Urinary bladder (tissue), 4 donors: Measurements from ENCODE around the gene SERPINH1. TPM values are rescaled to one million over a fixed set of nuclear protein-coding genes. Genes with fewer than 3 reads are reported as not detected.
A peak's percentile ranks its signal among the peaks of the same experiment; 100 is the strongest.

ENCODE experiments used
- DNase-seq: peaks from one replicate; pipeline ENCODE4 v3.0.0-alpha.2; 2015; ENCODE audit errors: extremely low spot score
- H3K27ac ChIP-seq: one replicate; pipeline ENCODE4 v1.5.1; 2013; ENCODE audit warnings: low read depth, mild to moderate bottlenecking, moderate library complexity
- H3K36me3 ChIP-seq: one replicate; pipeline ENCODE4 v1.6.1; 2013; ENCODE audit warnings: mild to moderate bottlenecking, moderate library complexity; ENCODE audit not compliant: insufficient read depth
- H3K4me1 ChIP-seq: one replicate; pipeline ENCODE4 v1.6.1; 2013; ENCODE audit warnings: mild to moderate bottlenecking, moderate library complexity; ENCODE audit not compliant: insufficient read depth
- H3K4me3 ChIP-seq: one replicate; pipeline ENCODE4 v1.5.1; 2013; ENCODE audit warnings: low read depth, low read length
- WGBS: extraction: QIAGEN DNeasy Blood & Tissue Kit; methylation state at CpG from one replicate; pipeline ENCODE4 v1.1.7; 2013; 5-methylcytosine and 5-hydroxymethylcytosine counted together
- polyA plus RNA-seq: library from polyadenylated mRNA; stranded (reverse); fragments of 200-250 nt; gene quantifications from one replicate; pipeline ENCODE4 v1.2.3, GENCODE V29; 2013
- total RNA-seq: library from RNA; depleted of rRNA; stranded (reverse); fragments of >200 nt; gene quantifications from one replicate; pipeline ENCODE4 v1.2.3, GENCODE V29; 2014
- donor health status: healthy with polysubstance abuse.
- donor health status: healthy.

The SERPINH1 gene
- 489 TPM for total RNA-seq
- polyA plus RNA-seq: 217 TPM

DNA sequence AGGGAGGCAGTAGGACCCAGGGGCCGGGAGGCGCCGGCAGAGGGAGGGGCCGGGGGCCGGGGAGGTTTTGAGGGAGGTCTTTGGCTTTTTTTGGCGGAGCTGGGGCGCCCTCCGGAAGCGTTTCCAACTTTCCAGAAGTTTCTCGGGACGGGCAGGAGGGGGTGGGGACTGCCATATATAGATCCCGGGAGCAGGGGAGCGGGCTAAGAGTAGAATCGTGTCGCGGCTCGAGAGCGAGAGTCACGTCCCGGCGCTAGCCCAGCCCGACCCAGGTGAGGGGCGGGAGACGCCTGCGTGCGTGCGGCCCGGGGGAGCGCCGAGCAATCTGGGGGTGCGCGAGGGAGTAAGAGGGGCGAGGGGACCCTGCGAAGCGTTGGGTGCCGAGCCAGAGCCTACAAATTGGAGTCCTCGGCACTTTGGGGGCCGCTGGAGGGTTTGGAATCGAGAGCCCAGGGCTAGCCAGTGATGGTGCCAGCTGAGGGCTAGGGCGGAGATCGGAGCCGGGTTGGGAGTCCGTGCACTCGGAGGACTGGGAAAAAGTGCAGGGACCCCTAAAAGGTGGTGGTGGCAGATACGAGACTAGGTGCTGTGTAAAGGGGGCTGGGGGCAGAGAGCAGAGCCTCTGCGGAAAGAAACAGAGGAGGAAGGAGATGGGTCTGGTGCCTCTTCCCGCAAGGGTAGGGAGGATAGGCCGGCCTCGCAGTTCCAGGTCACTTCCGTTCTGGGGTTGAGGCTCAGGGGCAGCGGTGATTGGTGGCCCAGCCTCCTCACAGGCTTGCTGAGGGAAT is at the start of gene SERPINH1:
SERPINH1 (plus strand) TSS at position 206 of the 788 bp plus-strand sequence. CDS start 4,097 bp downstream, outside the sequence.
- H3K4me3 ChIP-seq: peak within 1 kb of the TSS; percentile 65
- under 1% methylated on average over 51 of the region's 51 CpGs for WGBS
- H3K36me3 ChIP-seq: no peaks in the 10 kb centered on the region
- no peaks in the 10 kb centered on the region for H3K4me1 ChIP-seq
- peak; percentile 84 for DNase-seq
- peak within 1 kb of the TSS; percentile 92 for H3K27ac ChIP-seq

DNA sequence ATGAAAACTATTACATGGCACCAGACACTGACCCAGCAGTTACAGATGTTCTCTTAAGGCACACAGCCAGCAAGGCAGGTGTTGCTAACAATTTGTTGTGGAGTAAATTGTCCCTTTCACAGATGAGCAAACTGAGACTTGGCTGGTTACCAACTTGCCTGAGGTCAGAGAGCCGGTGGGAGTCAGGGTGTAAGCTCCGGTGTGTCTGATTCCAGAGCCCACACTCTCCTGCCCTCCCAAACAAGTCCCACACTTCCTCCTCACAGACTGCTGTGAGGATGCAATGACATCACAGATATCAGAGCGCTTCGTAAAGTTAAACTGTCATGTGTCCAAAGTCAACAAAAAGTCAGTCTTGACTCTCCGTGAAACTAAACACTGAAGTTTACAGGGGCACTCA is 48.8 kb upstream of the SERPINH1 start:
- H3K4me3 ChIP-seq: no peak overlapping the region
- no peak overlapping the region for H3K27ac ChIP-seq
- no peak for DNase-seq
- 72% methylated on average over 5 of the region's 5 CpGs for WGBS
- no peaks in the 10 kb centered on the region for H3K4me1 ChIP-seq
- H3K36me3 ChIP-seq: no peaks in the 10 kb centered on the region

DNA sequence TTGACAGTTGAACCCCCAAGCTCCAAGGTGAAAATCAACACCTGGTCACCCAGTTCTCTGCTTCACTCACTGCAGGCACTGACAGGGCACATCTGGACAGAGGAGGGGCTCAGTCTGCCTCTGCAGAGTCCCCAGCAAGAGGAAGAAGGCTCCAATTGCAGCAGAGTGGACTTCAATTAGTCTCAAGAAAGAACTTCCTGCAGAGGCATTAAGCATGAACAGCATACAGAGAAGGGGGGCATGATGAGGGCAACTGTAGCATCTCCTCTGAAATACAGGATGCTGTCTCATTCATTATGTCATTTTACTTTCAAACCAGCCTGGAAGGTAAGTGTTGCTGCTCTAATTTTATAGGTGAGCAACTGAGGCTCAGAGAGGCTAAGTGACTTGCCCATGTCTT is 47.5 kb upstream of the SERPINH1 start:
- H3K4me1 ChIP-seq: no peaks in the 10 kb centered on the region
- H3K27ac ChIP-seq: no peak overlapping the region
- H3K4me3 ChIP-seq: no peak overlapping the region
- no peak for DNase-seq
- H3K36me3 ChIP-seq: no peaks in the 10 kb centered on the region

DNA sequence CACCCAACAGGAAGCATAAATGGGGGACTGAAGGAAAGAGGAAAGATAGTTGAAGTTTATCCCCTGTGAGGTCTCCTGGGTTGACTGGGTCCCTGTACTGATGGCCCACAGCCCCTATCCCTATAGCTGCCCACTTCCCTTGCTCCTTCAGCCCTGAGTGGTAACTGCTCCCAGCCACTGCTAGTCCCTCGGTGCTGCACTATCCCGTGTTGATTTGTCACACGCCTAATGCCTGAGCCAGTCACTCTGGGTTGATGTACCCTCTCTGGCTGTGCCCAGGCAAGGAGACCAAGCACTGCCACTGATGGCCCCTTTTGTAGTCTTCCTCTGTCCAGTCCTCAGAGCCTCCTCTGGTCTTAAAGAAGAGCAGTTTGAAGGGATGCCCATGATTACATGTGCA is 45.9 kb upstream of the SERPINH1 start:
- WGBS: 97% methylated on average over 3 of the region's 3 CpGs

DNA sequence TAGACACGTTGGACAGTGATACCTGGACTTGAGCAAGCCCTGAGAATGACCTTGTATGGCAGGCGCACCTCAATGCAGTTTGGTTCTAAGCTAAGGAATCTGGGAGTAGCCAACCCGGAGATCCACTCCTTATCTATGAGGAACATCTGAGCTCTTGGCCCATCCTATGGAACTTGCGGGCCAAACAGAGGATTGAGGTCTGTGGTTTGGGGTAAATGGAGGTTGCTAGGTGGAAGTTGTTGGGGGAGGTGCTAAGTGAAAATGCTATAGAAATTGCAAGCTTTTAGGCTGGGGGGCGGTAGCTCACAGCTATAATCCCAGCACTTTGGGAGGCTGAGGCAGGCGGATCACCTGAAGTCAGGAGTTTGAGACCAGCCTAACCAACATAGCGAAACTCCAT is 45.2 kb upstream of the SERPINH1 start:
- no peak overlapping the region for H3K4me3 ChIP-seq
- WGBS: 93% methylated on average over 7 of the region's 7 CpGs
- DNase-seq: no peak
- H3K27ac ChIP-seq: no peak overlapping the region
- H3K36me3 ChIP-seq: no peaks in the 10 kb centered on the region
- H3K4me1 ChIP-seq: no peaks in the 10 kb centered on the region

More for the DNA sequence above, 45.9 kb upstream of the SERPINH1 start:
- DNase-seq: no peak
- Histone ChIP-seq H3K36me3 (no peaks in the 10 kb centered on the region), H3K4me1 (no peaks in the 10 kb centered on the region), H3K27ac (no peak overlapping the region), H3K4me3 (no peak overlapping the region)

DNA sequence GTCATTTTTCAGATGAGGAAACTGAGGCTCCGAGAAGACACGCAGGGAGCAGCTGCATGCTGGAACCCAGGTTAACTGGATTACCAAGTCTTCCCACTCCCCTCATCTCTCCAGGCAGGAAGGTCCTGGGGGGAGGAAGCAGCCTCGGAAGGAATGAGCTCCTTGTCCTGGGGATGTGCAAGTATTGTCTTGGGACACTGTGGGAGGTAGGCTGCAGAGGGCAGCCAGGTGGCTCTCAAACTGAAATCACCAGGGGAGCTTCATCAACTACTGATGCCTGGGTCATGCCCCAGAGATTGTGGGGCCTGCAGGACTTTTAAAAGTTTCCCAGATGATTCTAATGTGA is 43.9 kb upstream of the SERPINH1 start:
- DNase-seq: no peak
- H3K36me3 ChIP-seq: no peaks in the 10 kb centered on the region
- H3K27ac ChIP-seq: no peak overlapping the region
- no peak overlapping the region for H3K4me3 ChIP-seq
- no peaks in the 10 kb centered on the region for H3K4me1 ChIP-seq
- WGBS: 91% methylated on average over 3 of the region's 3 CpGs

DNA sequence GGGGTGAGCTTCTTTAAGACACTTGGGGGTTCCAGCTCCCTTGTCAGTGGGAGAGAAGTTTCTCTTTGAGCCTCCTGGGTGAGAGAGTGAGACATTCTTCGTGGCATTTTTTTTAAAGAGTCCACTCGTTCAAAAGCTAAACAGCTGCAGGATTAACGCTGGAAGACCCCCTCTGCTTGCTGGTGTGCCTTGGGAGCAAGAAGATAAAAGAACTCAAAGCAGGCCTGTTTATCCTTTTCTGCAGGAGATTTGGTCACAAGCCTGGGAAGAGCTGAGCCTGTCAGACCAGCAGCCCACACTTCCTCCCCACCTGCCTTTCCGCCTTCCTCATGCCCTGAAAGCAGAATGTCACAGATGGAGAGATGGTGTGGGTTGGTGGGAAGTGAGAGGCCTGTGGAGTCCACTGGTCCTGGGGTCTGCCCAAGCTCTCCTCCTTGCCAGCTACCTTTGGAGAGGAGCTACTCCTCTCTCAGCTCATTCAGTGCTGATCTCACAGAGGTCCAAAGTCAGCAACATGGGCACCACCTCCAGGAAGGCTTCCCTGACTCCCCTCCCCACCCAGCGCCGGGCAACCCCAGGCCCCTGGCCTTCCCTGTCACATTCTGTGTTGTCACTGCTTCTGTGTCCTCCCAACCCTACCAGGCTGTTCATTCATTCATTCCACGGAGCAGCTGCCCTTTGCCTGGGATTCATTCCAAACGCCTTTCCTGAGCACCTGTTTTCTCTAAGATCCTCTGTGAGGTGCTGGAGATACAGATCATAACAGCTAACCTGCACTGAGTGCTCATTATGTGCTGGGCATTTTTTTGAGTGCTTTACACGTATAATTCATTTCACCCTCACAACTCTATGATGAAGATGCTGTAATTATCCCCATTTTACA is 43.0 kb upstream of the SERPINH1 start:
- Histone ChIP-seq H3K27ac (no peak overlapping the region), H3K36me3 (no peaks in the 10 kb centered on the region), H3K4me3 (no peak overlapping the region), H3K4me1 (no peaks in the 10 kb centered on the region)
- WGBS: 76% methylated on average over 9 of the region's 9 CpGs
- DNase-seq: no peak

DNA sequence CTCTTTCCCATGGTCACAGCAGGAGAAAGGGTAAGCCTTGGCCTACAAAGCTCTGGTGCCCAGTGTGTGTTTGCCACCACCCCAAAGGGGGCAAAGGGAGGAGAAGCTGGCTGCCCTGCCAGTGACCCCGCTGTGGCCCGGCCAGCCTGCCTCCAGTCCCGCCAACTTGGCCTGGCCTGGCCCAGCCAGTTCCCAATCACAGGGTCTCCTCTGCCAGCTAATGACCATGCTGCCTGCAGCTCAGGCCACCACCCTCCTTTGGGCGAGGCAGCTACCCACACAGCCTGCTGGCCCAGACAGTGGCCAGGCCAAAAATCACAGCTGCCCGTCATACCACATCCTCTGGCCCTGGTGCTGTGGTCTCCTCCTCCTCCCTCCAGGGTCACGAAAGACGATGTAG is 41.4 kb upstream of the SERPINH1 start:
- 84% methylated on average over 7 of the region's 7 CpGs for WGBS
- Histone ChIP-seq H3K4me1 (no peaks in the 10 kb centered on the region), H3K4me3 (no peak overlapping the region), H3K27ac (no peak overlapping the region), H3K36me3 (no peaks in the 10 kb centered on the region)
- DNase-seq: no peak

DNA sequence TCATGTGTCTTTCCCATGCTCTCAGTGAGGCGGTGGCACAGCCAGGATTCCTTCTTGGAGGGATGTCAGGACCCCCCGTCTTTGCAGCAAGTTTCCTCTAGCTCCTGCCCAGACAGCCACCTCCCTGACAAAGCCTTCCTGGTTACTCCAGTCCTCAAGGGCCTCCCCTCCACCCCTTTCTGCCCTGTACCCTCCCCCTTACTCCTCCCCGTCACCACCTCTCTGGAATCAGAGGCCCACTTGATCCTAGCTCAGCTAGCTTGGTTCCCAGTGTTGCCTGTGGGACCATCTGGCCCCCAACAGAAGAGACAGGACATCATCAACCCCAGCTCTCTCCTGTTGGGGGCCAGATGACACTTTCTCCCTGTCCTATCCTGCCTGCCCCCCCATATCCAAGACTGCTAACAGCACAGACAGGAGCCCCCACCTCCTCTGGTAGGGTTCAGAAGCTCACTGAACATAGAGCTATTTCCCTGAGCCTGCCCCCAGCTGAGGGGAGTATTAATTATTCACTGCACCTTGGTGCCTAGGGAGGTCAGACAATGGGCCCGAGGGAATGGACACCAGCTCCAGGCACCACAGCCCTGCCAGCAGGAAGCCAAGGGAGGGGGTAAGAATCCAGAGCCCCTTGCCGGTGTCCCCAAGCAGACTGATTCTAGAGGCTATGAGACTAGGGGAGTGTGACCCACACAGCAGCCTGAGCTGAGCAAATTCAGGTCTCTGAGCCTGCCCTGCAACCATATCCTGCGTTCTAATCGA is 39.6 kb upstream of the SERPINH1 start:
- no peaks in the 10 kb centered on the region for H3K36me3 ChIP-seq
- H3K4me1 ChIP-seq: no peaks in the 10 kb centered on the region
- no peak for DNase-seq
- 92% methylated on average over 7 of the region's 7 CpGs for WGBS
- no peak overlapping the region for H3K4me3 ChIP-seq
- no peak overlapping the region for H3K27ac ChIP-seq

DNA sequence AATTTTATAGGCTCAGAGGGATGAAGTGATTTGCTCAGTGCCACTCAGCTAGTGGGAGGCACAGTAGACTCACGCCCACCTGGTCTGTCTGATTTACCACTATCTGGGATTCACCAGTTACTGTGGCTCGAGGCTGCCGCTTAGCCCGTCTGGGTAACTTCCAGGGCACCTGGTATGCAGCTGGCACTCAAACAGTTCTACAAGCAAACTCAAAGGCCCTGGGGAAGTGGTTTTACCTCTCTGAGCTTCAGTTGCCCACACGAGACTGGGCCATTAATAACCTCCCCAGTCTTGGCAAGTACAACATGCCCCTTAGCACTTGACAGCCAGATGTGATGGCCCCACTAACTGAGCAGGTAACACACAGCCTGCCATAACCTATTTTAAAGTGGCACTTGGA is 38.9 kb upstream of the SERPINH1 start:
- 91% methylated on average over 5 of the region's 5 CpGs for WGBS
- Histone ChIP-seq H3K4me3 (no peak overlapping the region), H3K27ac (no peak overlapping the region), H3K36me3 (no peaks in the 10 kb centered on the region), H3K4me1 (no peaks in the 10 kb centered on the region)
- DNase-seq: no peak

DNA sequence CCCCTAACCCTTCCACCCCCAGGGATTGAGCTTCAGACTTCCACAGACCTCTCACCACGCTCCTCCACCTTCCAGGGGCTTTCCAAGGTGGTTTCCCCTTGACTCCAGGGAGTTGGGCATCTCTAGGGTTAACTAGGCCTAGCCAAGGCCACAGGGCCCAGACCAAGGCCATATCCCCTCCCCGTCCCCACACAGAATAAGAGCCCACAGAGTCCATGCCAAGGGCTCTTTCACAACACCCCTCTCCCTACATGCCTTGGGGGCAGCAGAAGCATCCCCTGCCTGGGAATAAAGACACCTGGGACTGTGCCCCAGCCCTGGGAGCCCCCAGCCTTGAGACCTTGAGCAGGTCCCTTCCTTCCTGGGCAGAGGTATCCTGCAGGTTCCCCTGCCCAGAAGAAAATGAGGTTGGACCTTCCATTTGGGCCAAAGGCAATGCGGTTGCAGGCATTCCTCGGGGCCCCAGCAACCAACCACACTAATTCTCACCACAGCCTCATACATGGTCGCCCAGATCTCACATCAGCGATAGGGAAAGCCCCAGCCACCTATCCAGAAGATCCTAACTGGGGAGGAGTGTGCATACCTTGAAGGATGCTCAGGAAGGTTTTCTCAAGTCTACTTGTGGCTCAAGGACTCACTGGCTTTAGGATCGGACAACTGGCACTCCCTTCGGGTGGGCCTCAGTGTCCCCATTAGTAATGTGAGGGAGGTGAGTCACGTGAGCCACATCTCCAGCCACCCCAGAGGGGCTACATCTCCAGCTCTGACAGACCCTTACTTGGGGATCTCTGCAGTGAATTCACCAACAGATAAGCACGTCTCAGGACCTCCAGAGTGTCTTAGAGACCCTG is 38.0 kb upstream of the SERPINH1 start:
- H3K36me3 ChIP-seq: no peaks in the 10 kb centered on the region
- no peaks in the 10 kb centered on the region for H3K4me1 ChIP-seq
- DNase-seq: no peak
- no peak overlapping the region for H3K27ac ChIP-seq
- WGBS: 80% methylated on average over 10 of the region's 10 CpGs
- peak overlapping the region; percentile 77 for H3K4me3 ChIP-seq

DNA sequence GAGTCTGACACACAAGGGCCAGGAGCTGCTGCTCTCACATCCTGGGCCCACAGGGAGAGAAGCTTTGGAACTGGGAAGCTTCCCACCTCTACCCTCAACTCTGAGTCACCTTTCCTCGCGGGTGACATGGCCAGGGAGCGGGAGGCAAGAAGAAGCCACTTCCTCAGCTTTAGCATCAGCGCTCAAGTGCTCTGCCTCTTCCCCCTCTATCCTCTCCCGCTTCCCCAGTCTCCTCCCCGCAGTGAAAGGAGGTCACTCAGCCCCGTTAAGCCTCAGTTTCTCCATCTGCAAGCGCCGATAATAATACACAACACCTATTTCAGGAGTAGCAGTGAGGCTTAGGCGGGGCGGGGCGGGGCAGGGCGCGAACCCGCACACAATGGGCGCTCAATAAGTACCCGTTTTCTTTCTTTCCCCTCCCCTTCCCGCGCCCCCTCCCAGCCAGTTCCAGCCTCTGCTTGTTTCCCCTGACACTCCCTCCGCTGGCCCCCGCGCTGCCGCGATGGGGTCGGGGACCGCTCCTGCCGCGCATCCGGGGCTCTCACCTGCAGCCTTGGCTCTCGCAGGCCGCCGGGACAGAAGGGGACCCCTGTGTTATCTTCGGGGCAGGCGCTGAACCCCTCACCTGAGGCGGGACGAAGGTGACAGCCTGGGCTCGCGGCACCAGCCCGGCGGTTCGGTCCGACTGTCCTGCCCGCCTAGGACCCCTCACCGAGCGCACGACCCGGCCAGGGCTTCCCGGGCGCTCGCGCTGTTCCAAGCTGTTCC is 37.2 kb upstream of the SERPINH1 start:
- no peaks in the 10 kb centered on the region for H3K36me3 ChIP-seq
- no peak overlapping the region for H3K27ac ChIP-seq
- no peaks in the 10 kb centered on the region for H3K4me1 ChIP-seq
- DNase-seq: no peak
- 10% methylated on average over 51 of the region's 51 CpGs for WGBS
- peak overlapping the region; percentile 77 for H3K4me3 ChIP-seq
